Brain pericyte (primary cell): ENCODE data around the gene HAGH.

Experiments used
- DNase-seq: peaks from one replicate; pipeline ENCODE4 v3.0.0-alpha.2; 2012; ENCODE audit warnings: low read depth, low spot score

The HAGH gene

GRCh38 chr16:1762196-1762878 lies 64.3 kb downstream of the HAGH start:
- DNase-seq, result no peak

GRCh38 chr16:1761751-1762150 lies 64.9 kb downstream of the HAGH start:
- DNase-seq, result no peak

- DNase-seq, result no peak
Observed at GRCh38 chr16:1760911-1761310, 65.7 kb downstream of the HAGH start.

GRCh38 chr16:1759511-1759910 lies 67.1 kb downstream of the HAGH start:
- DNase-seq, result no peak

- no peak for DNase-seq
Observed at GRCh38 chr16:1758923-1759322, 67.7 kb downstream of the HAGH start.

GRCh38 chr16:1757714-1758461 lies 68.7 kb downstream of the HAGH start:
- DNase-seq, result no peak
